IMR-90 (cell line): ENCODE measurements around the gene ARID3C. TPM values are rescaled to one million over a fixed set of nuclear protein-coding genes. Genes with fewer than 3 reads are reported as not detected.

ENCODE experiments used
- ATAC-seq: fragments of 200-7000 bp; cut with Tn5 transposase; 2 replicates; pipeline ENCODE4 v1.9.1; 2020; ENCODE audit warnings: low read depth, mild to moderate bottlenecking, moderate library complexity
- BruUV-seq: library from RNA; stranded (reverse); fragments of 400-500 nt; replicated peaks from 2 replicates; lab custom pipeline; 2021; lab: Mats Ljungman, UMichigan
- CTCF ChIA-PET: fragments of 300-600 bp; formaldehyde crosslinking; extraction: SDS; loops from one replicate; lab custom pipeline; 2021; ENCODE audit warnings: antibody characterized with exemption; lab: Yijun Ruan, JAX
- POLR2A ChIA-PET: fragments of 300-600 bp; sonication (Branson Sonifier 250); formaldehyde crosslinking; loops from one replicate; lab custom pipeline; 2022; ENCODE audit warnings: antibody characterized with exemption; ENCODE audit not compliant: unreplicated experiment; lab: Charles Lee
- DNase-seq: peaks from one replicate; pipeline ENCODE4 v3.0.0; 2013
- H2AFZ ChIP-seq: replicated peaks from 2 replicates; pipeline ENCODE3; 2013; ENCODE audit warnings: low read length, mild to moderate bottlenecking; ENCODE audit not compliant: poor library complexity
- H2AK5ac ChIP-seq: 2 replicates; pipeline ENCODE4 v1.6.1; 2013; ENCODE audit warnings: low read depth, low read length, inconsistent platforms
- H2AK9ac ChIP-seq: replicated peaks from 2 replicates; pipeline ENCODE3; 2013; ENCODE audit warnings: mild to moderate bottlenecking, low read depth, low read length, moderate library complexity; ENCODE audit not compliant: poor library complexity
- H2BK120ac ChIP-seq: 2 replicates; pipeline ENCODE4 v1.6.1; 2013; ENCODE audit warnings: low read depth, low read length, inconsistent platforms
- H2BK15ac ChIP-seq: 3 replicates; pipeline ENCODE4 v1.6.1; 2013; ENCODE audit warnings: low read depth, low read length, inconsistent platforms
- H2BK20ac ChIP-seq: 2 replicates; pipeline ENCODE4 v1.6.1; 2013; ENCODE audit warnings: low read depth, mild to moderate bottlenecking, inconsistent platforms, low read length, moderate library complexity
- H2BK5ac ChIP-seq: 2 replicates; pipeline ENCODE4 v1.6.1; 2013; ENCODE audit warnings: mild to moderate bottlenecking, low read depth, low read length, inconsistent platforms; ENCODE audit not compliant: poor library complexity, severe bottlenecking
- H3K14ac ChIP-seq: replicated peaks from 2 replicates; pipeline ENCODE4 v1.6.1; 2013; ENCODE audit warnings: low read depth, low read length, inconsistent platforms
- H3K18ac ChIP-seq: 2 replicates; pipeline ENCODE4 v1.6.1; 2013; ENCODE audit warnings: low read depth, low read length, control low read depth
- H3K23ac ChIP-seq: 2 replicates; pipeline ENCODE4 v1.6.1; 2013; ENCODE audit warnings: low read depth, low read length, inconsistent platforms
- H3K27ac ChIP-seq: 2 replicates; pipeline ENCODE4 v1.5.1; 2013; ENCODE audit warnings: mild to moderate bottlenecking, control low read depth, low read length; ENCODE audit not compliant: insufficient read depth
- H3K27me3 ChIP-seq: 2 replicates; pipeline ENCODE4 v1.6.1; 2013; ENCODE audit warnings: low read length; ENCODE audit not compliant: control insufficient read depth, insufficient read depth
- H3K36me3 ChIP-seq: 2 replicates; pipeline ENCODE4 v1.6.1; 2013; ENCODE audit warnings: low read length, mixed read lengths; ENCODE audit not compliant: control insufficient read depth, insufficient read depth
- H3K4ac ChIP-seq: 2 replicates; pipeline ENCODE4 v1.6.1; 2013; ENCODE audit warnings: low read depth, low read length, inconsistent platforms
- H3K4me1 ChIP-seq: 2 replicates; pipeline ENCODE4 v1.6.1; 2013; ENCODE audit warnings: low read length, mixed read lengths; ENCODE audit not compliant: control insufficient read depth, insufficient read depth
- H3K4me2 ChIP-seq: 2 replicates; pipeline ENCODE4 v1.6.1; 2013; ENCODE audit warnings: low read depth, mild to moderate bottlenecking, control low read depth, low read length, moderate library complexity
- H3K4me3 ChIP-seq: 2 replicates; pipeline ENCODE4 v1.5.1; 2013; ENCODE audit warnings: low read depth, mild to moderate bottlenecking, control low read depth, low read length, moderate library complexity; ENCODE audit not compliant: insufficient read depth
- H3K56ac ChIP-seq: 2 replicates; pipeline ENCODE4 v1.6.1; 2013; ENCODE audit warnings: low read length, inconsistent platforms; ENCODE audit not compliant: insufficient read depth; ENCODE audit errors: extremely low read depth
- H3K79me1 ChIP-seq, 2 experiments: 2 replicates each; pipeline ENCODE4 v1.6.1; 2013; ENCODE audit warnings: low read length in 2 of 2, inconsistent platforms in 1 of 2, low read depth in 1 of 2
- H3K9ac ChIP-seq: 2 replicates; pipeline ENCODE4 v1.6.1; 2013; ENCODE audit warnings: low read depth, low read length, control low read depth
- H3K9me1 ChIP-seq: 2 replicates; pipeline ENCODE4 v1.6.1; 2013; ENCODE audit warnings: low read length, inconsistent platforms; ENCODE audit not compliant: insufficient read depth
- H3K9me3 ChIP-seq: 2 replicates; pipeline ENCODE4 v1.6.1; 2013; ENCODE audit warnings: low read length; ENCODE audit not compliant: control insufficient read depth, insufficient read depth
- H4K20me1 ChIP-seq: 2 replicates; pipeline ENCODE4 v1.6.1; 2013; ENCODE audit warnings: low read length, inconsistent platforms; ENCODE audit not compliant: insufficient read depth
- H4K5ac ChIP-seq: 2 replicates; pipeline ENCODE4 v1.6.1; 2013; ENCODE audit warnings: mild to moderate bottlenecking, low read depth, low read length, control low read depth
- H4K8ac ChIP-seq, 2 experiments: 2 replicates each; pipeline ENCODE4 v1.6.1; 2013; ENCODE audit warnings: low read depth in 2 of 2, low read length in 2 of 2, control low read depth in 1 of 2, inconsistent platforms in 1 of 2
- H4K91ac ChIP-seq: 2 replicates; pipeline ENCODE4 v1.6.1; 2013; ENCODE audit warnings: low read depth, low read length, inconsistent platforms; ENCODE audit not compliant: insufficient read depth
- CHD1 ChIP-seq: IDR thresholded peaks from 2 replicates; pipeline ENCODE4 v1.6.1; 2012; ENCODE audit warnings: low read depth, low read length, improper control_type of control experiment
- FOS ChIP-seq: fragments of 150-350 bp; IDR thresholded peaks from 2 replicates; pipeline ENCODE4 v1.6.1; 2016; ENCODE audit warnings: low read depth, low read length
- WGBS, 2 experiments: methylation state at CpG; one replicate each; pipeline versions ENCODE4 v1.1.5 to v1.1.7; 2013; ENCODE audit warnings: missing lambda C conversion rate in 2 of 2; ENCODE audit not compliant: insufficient read length in 1 of 2; ENCODE audit errors: extremely low coverage in 2 of 2; 5-methylcytosine and 5-hydroxymethylcytosine counted together
- dilution Hi-C: fragments of 300-500 bp; cut with HindIII; formaldehyde crosslinking; loops from one replicate; pipeline ENCODE4 v1.14.3; 2018; ENCODE audit warnings: low sequenced_read_pairs; ENCODE audit not compliant: unreplicated experiment
- in situ Hi-C: fragments of 300-500 bp; cut with MboI; formaldehyde crosslinking; loops from 3 replicates; pipeline ENCODE4 v1.14.3; 2019; ENCODE audit warnings: low sequenced_read_pairs, inconsistent platforms, mixed read lengths
- intact Hi-C: fragments of 100-400 bp; cut with micrococcal nuclease; formaldehyde crosslinking; loops from 2 replicates; pipeline ENCODE4 v1.10.0; 2022
- polyA plus RNA-seq, 3 experiments: library from polyadenylated mRNA; depleted of rRNA; stranded (reverse); fragments of >200 nt; gene quantifications; 2 replicates each; pipeline ENCODE4 v1.2.3, GENCODE V29; 2012; ENCODE audit warnings: low replicate concordance in 1 of 3
- total RNA-seq: library from RNA; depleted of rRNA; stranded (reverse); fragments of >200 nt; gene quantifications from 2 replicates; pipeline ENCODE4 v1.2.3, GENCODE V29; 2012
- TF ChIP-seq, protein P1 (sequence below): fragments of 150-350 bp; IDR thresholded peaks from 2 replicates; pipeline ENCODE4 v1.6.1; 2016; ENCODE audit warnings: low read depth, mild to moderate bottlenecking, low read length, moderate library complexity, borderline replicate concordance
- TF ChIP-seq, protein P2 (sequence below): conservative IDR thresholded peaks from 2 replicates; pipeline ENCODE4 v1.5.1; 2012; ENCODE audit warnings: mild to moderate bottlenecking, low read depth, low read length, improper control_type of control experiment

Gene ARID3C
- total and polyA plus RNA-seq, 2 of the 4 experiments (the other 2 are of a cell fraction) = 0.07 TPM; not detected in 1

DNA sequence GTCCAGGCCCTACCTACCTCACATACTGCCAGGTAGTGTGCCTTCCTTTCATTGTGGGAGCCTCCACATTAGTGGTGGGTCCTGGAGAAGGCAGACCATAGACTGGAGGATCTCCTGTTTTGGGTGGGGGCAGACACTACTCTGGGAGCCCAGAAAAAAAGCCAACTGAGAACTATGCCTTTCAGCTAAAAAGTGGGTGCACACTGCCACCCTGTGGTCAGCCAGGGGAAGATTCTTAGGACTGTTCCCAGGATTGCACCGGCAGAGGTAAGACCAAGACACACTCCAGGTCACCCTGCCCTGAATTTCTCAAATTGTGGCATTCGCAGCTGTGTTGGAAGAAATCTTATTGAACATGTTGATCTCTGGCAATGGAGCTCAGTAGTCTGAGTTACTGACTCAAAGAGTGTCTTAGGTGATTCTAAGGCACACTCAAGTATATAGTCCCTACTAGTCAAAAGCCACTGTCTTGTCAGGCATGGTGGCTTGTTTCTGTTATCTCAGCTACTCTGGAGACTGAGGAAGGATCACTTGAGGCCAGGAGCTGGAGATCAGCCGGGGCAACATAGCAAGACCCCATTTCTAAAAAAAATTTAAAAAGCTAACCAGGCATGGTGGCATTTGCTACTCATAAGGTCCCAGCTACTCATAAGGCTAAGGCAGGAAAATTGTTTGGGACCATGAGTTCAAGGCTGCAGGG is 5.1 kb upstream of the ARID3C start (continued):
- TF ChIP-seq, protein P1, sequence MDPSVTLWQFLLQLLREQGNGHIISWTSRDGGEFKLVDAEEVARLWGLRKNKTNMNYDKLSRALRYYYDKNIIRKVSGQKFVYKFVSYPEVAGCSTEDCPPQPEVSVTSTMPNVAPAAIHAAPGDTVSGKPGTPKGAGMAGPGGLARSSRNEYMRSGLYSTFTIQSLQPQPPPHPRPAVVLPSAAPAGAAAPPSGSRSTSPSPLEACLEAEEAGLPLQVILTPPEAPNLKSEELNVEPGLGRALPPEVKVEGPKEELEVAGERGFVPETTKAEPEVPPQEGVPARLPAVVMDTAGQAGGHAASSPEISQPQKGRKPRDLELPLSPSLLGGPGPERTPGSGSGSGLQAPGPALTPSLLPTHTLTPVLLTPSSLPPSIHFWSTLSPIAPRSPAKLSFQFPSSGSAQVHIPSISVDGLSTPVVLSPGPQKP = no peak

DNA sequence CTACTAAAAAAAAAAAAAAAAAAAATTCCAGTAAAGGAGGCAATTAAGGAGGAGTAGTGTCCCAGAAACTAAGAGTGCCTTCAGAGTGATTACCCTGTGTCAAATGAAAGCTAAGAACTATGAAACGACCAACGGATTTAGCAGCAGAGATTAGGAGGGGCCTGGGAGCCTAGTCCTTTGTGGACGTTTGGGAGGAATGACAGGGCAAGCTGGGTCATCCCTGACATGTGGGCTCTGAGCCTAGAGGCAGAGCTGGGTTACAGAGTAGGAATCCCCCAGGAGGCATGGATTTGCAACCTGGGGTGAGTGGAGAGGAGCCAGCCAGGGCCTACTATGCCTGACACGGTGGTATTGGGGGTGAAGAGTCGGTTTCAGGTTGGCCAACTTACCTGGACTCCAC is 4.3 kb upstream of the ARID3C start:
- peaks cover 6% of the 10 kb centered on the region for H3K36me3 ChIP-seq
- no peak overlapping the region for H2BK5ac ChIP-seq
- H3K79me1 ChIP-seq = peaks cover 13 to 32% of the 10 kb centered on the region in 2 experiments
- no peaks in the 10 kb centered on the region for H3K9me3 ChIP-seq
- intact Hi-C loops = no loop called here
- no peak overlapping the region for H2AFZ ChIP-seq
- no peak overlapping the region for H2AK5ac ChIP-seq
- H4K91ac ChIP-seq = no peak overlapping the region
- H4K8ac ChIP-seq = no peak overlapping the region
- H2BK120ac ChIP-seq = no peak overlapping the region
- no peak overlapping the region for H2BK15ac ChIP-seq
- ATAC-seq (no peak), DNase-seq (no peak)
- TF ChIP-seq CHD1 (no peak), FOS (no peak)
- TF ChIP-seq, protein P2, sequence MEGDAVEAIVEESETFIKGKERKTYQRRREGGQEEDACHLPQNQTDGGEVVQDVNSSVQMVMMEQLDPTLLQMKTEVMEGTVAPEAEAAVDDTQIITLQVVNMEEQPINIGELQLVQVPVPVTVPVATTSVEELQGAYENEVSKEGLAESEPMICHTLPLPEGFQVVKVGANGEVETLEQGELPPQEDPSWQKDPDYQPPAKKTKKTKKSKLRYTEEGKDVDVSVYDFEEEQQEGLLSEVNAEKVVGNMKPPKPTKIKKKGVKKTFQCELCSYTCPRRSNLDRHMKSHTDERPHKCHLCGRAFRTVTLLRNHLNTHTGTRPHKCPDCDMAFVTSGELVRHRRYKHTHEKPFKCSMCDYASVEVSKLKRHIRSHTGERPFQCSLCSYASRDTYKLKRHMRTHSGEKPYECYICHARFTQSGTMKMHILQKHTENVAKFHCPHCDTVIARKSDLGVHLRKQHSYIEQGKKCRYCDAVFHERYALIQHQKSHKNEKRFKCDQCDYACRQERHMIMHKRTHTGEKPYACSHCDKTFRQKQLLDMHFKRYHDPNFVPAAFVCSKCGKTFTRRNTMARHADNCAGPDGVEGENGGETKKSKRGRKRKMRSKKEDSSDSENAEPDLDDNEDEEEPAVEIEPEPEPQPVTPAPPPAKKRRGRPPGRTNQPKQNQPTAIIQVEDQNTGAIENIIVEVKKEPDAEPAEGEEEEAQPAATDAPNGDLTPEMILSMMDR = no peak
- in situ Hi-C loops = no loop called here
- H3K4ac ChIP-seq = no peak overlapping the region
- no peak overlapping the region for H3K18ac ChIP-seq
- H2AK9ac ChIP-seq = no peak overlapping the region
- H4K20me1 ChIP-seq = peaks cover 9% of the 10 kb centered on the region; the same call in 1 of the 2 replicates
- H3K4me2 ChIP-seq = no peak overlapping the region
- BruUV-seq = no TSS peak
- peaks cover 12% of the 10 kb centered on the region; the same call in 1 of the 2 replicates for H3K9me1 ChIP-seq
- no peak overlapping the region for H3K4me3 ChIP-seq
- no peak overlapping the region for H3K27ac ChIP-seq
- ChIA-PET POLR2A (no interaction called here), CTCF (interaction anchor here (0.6 to 1.7 kb wide), 6 partner anchors 13 to 375 kb away, joined by 3 to 16 read pairs (median 5); partner anchors contain the start of genes DCTN3, GALT and RPP25L)
- dilution Hi-C loops = no loop called here
- 70% methylated on average over 3 of the region's 5 CpGs; no CpG with 5 or more reads in 1 of the 2 experiments for WGBS, 2 experiments
- H3K27me3 ChIP-seq = peaks cover 30% of the 10 kb centered on the region
- H3K9ac ChIP-seq = no peak overlapping the region
- H3K14ac ChIP-seq = no peak overlapping the region
- no peak overlapping the region for H3K23ac ChIP-seq
- no peak overlapping the region for H4K5ac ChIP-seq
- no peak overlapping the region for H3K56ac ChIP-seq
- H2BK20ac ChIP-seq = no peak overlapping the region
- peaks cover 6% of the 10 kb centered on the region for H3K4me1 ChIP-seq
